ENCODE data around the gene UBE2Z.
"Not testable (repeated sequence)": the region's sequence is repeated elsewhere in the genome, so short reads cannot be mapped to it uniquely, and the experiment has no call there.

The UBE2Z gene

GRCh38 chr17:48905987-48906515, 2.2 kb upstream of the UBE2Z start:
- DNase-seq: no peak

GRCh38 chr17:48907713-48908046, 527 bp upstream of the UBE2Z start:
- DNase-seq: no peak

- DNase-seq: peak; percentile 90
Observed at GRCh38 chr17:48908853-48909394, 717 bp downstream of the UBE2Z start.

- no peak for DNase-seq
Observed at GRCh38 chr17:48909783-48910182, 1.6 kb downstream of the UBE2Z start.

GRCh38 chr17:48910370-48910769, 2.2 kb downstream of the UBE2Z start:
- no peak for DNase-seq

GRCh38 chr17:48912476-48912875, 4.3 kb downstream of the UBE2Z start:
- DNase-seq: no peak

- peak; percentile 57 for DNase-seq
Observed at GRCh38 chr17:48915459-48916282, 7.5 kb downstream of the UBE2Z start.

GRCh38 chr17:48925251-48925990, 17.2 kb downstream of the UBE2Z start:
- DNase-seq: no peak

- no peak for DNase-seq
Observed at GRCh38 chr17:48925991-48926342, 17.8 kb downstream of the UBE2Z start.

GRCh38 chr17:48927978-48928745, 20.0 kb downstream of the UBE2Z start:
- DNase-seq: no peak

GRCh38 chr17:48928876-48929811, 20.9 kb downstream of the UBE2Z start:
- no peak for DNase-seq

GRCh38 chr17:48929812-48930165, 21.6 kb downstream of the UBE2Z start:
- no peak for DNase-seq

- DNase-seq: no peak
Observed at GRCh38 chr17:48930435-48930873, 22.2 kb downstream of the UBE2Z start.

GRCh38 chr17:48933035-48933434, 24.8 kb downstream of the UBE2Z start:
- no peak for DNase-seq

- DNase-seq: peak; percentile 94
Observed at GRCh38 chr17:48944515-48945260, 36.5 kb downstream of the UBE2Z start, which contains the start of gene SNF8. Gene SNF8 (minus strand): TSS chr17:48944842. CDS start chr17:48944734, 108 bp downstream.

GRCh38 chr17:48945261-48945651, 37.0 kb downstream of the UBE2Z start:
- DNase-seq: not testable (repeated sequence)

- no peak for DNase-seq
Observed at GRCh38 chr17:48951572-48951971, 43.4 kb downstream of the UBE2Z start.

- no peak for DNase-seq
Observed at GRCh38 chr17:48952904-48953303, 44.7 kb downstream of the UBE2Z start.

GRCh38 chr17:48954300-48954755, 46.1 kb downstream of the UBE2Z start:
- DNase-seq: no peak

GRCh38 chr17:48960834-48961515, 52.8 kb downstream of the UBE2Z start:
- DNase-seq: no peak
